CD14-positive monocyte (primary cell): ENCODE data around the gene CD302. TPM values are rescaled to one million over a fixed set of nuclear protein-coding genes. Genes with fewer than 3 reads are reported as not detected.

Source experiments
- DNase-seq, 3 donors: peaks; one replicate each; pipeline ENCODE4 v3.0.0-alpha.2; 2011 to 2022
- H2AFZ ChIP-seq: 2 replicates; pipeline ENCODE4 v1.6.0; 2012; ENCODE audit warnings: mild to moderate bottlenecking, low read depth, low read length, inconsistent platforms; ENCODE audit not compliant: insufficient read depth, poor library complexity, severe bottlenecking
- H3K27ac ChIP-seq, 2 donors: 1 replicate in 1 of 2; 2 replicates in 1 of 2; pipeline ENCODE4 v1.5.1; 2012 to 2013; ENCODE audit warnings: low read length in 2 of 2, control low read depth in 1 of 2, inconsistent platforms in 1 of 2, low read depth in 1 of 2, mild to moderate bottlenecking in 1 of 2
- H3K27me3 ChIP-seq, 2 donors: one replicate each; pipeline versions ENCODE4 v1.6.0 to v1.6.1; 2011 to 2013; ENCODE audit warnings: low read length in 2 of 2; ENCODE audit not compliant: control insufficient read depth in 2 of 2, insufficient read depth in 2 of 2
- H3K36me3 ChIP-seq, 2 donors: replicated peaks in 1 of 2; 1 replicate in 1 of 2; 2 replicates in 1 of 2; pipeline versions ENCODE4 v1.5.1 to v1.6.1; 2012 to 2013; ENCODE audit warnings: low read length in 2 of 2, control low read depth in 1 of 2, inconsistent platforms in 1 of 2, mild to moderate bottlenecking in 1 of 2; ENCODE audit not compliant: insufficient read depth in 2 of 2, control insufficient read depth in 1 of 2
- H3K4me1 ChIP-seq, 2 donors: 1 replicate in 1 of 2; 2 replicates in 1 of 2; pipeline versions ENCODE4 v1.5.1 to v1.6.1; 2012 to 2013; ENCODE audit warnings: low read length in 2 of 2, control low read depth in 1 of 2, inconsistent platforms in 1 of 2, mild to moderate bottlenecking in 1 of 2, moderate library complexity in 1 of 2; ENCODE audit not compliant: insufficient read depth in 2 of 2, control insufficient read depth in 1 of 2
- H3K4me2 ChIP-seq: replicated peaks from 2 replicates; pipeline ENCODE3; 2012; ENCODE audit warnings: low read length, moderate library complexity, mild to moderate bottlenecking; ENCODE audit not compliant: poor library complexity, severe bottlenecking; ENCODE audit errors: extremely low read depth
- H3K4me3 ChIP-seq, 3 experiments: fragments of 200-600 bp in 1 of 3; sonication (generic) in 1 of 3; replicated peaks in 1 of 3; 1 replicate in 2 of 3; 2 replicates in 1 of 3; pipeline ENCODE4 v1.5.1; 2011 to 2013; ENCODE audit warnings: low read length in 3 of 3, mild to moderate bottlenecking in 3 of 3, control low read depth in 2 of 3, low read depth in 2 of 3, inconsistent platforms in 1 of 3, moderate library complexity in 1 of 3
- H3K79me2 ChIP-seq: 2 replicates; pipeline ENCODE4 v1.6.0; 2012; ENCODE audit warnings: mild to moderate bottlenecking, control low read depth, inconsistent platforms, low read length, moderate library complexity; ENCODE audit not compliant: insufficient read depth
- H3K9ac ChIP-seq: 2 replicates; pipeline ENCODE4 v1.6.0; 2017; ENCODE audit warnings: low read length, mild to moderate bottlenecking; ENCODE audit not compliant: insufficient read depth, poor library complexity, severe bottlenecking
- H3K9me3 ChIP-seq, 2 donors: replicated peaks in 1 of 2; 1 replicate in 1 of 2; 2 replicates in 1 of 2; pipeline versions ENCODE4 v1.5.1 to v1.6.1; 2012 to 2013; ENCODE audit warnings: low read length in 2 of 2, control low read depth in 1 of 2; ENCODE audit not compliant: control insufficient read depth in 1 of 2, insufficient read depth in 1 of 2
- H4K20me1 ChIP-seq: 2 replicates; pipeline ENCODE4 v1.6.0; 2012; ENCODE audit warnings: mild to moderate bottlenecking, low read length, control low read depth, moderate library complexity; ENCODE audit not compliant: insufficient read depth
- H3K27ac Mint-ChIP-seq, 7 donors: one replicate each; pipeline ENCODE4 v1.8.0; 2020; ENCODE audit warnings: mild to moderate bottlenecking in 7 of 7, mixed read lengths in 7 of 7, moderate library complexity in 6 of 7, inconsistent platforms in 2 of 7
- H3K27me3 Mint-ChIP-seq, 3 donors: one replicate each; pipeline ENCODE4 v1.8.0; 2021 to 2022; ENCODE audit warnings: low read depth in 3 of 3, mild to moderate bottlenecking in 3 of 3, mixed read lengths in 3 of 3, moderate library complexity in 3 of 3, inconsistent platforms in 1 of 3
- H3K36me3 Mint-ChIP-seq, 2 donors: one replicate each; pipeline ENCODE4 v1.8.0; 2020; ENCODE audit warnings: mixed read lengths in 2 of 2, inconsistent platforms in 1 of 2, mild to moderate bottlenecking in 1 of 2
- H3K4me1 Mint-ChIP-seq: one replicate; pipeline ENCODE4 v1.8.0; 2020; ENCODE audit warnings: mild to moderate bottlenecking, mixed read lengths
- H3K4me3 Mint-ChIP-seq, 2 donors: one replicate each; pipeline ENCODE4 v1.8.0; 2020; ENCODE audit warnings: mild to moderate bottlenecking in 2 of 2, mixed read lengths in 2 of 2, moderate library complexity in 1 of 2
- H3K9me3 Mint-ChIP-seq, 7 donors: one replicate each; pipeline ENCODE4 v1.8.0; 2020 to 2022; ENCODE audit warnings: mixed read lengths in 7 of 7, mild to moderate bottlenecking in 6 of 7, moderate library complexity in 6 of 7, inconsistent platforms in 2 of 7
- CTCF ChIP-seq: fragments of 200-600 bp; IDR thresholded peaks from one replicate; pipeline ENCODE4 v1.8.0; 2022; ENCODE audit warnings: antibody characterized with exemption, mild to moderate bottlenecking
- WGBS: methylation state at CpG from one replicate; pipeline ENCODE4 v1.1.5; 2013; ENCODE audit warnings: missing lambda C conversion rate; ENCODE audit not compliant: insufficient coverage; 5-methylcytosine and 5-hydroxymethylcytosine counted together
- intact Hi-C, 2 donors: fragments of 100-400 bp; cut with micrococcal nuclease; formaldehyde crosslinking; loops; one replicate each; pipeline versions ENCODE4 v1.15.0 to v1.15.1; 2023
- polyA plus RNA-seq, 3 donors: library from polyadenylated mRNA; depleted of rRNA in 1 of 3; unstranded in 2 of 3; stranded (reverse) in 1 of 3; fragments of 300-500 nt in 2 of 3; fragments of >200 nt in 1 of 3; fragmentation: Illumina TruSeq in 2 of 3; gene quantifications; 1 replicate in 2 of 3; 2 replicates in 1 of 3; pipeline ENCODE4 v1.2.3, GENCODE V29; 2012 to 2021

CD302 gene
- polyA plus RNA-seq, 3 donors, result 90.3 to 214 (median 146) TPM

GRCh38 chr2:159722580-159722979 lies 75.4 kb downstream of the CD302 start:
- peak overlapping the region in 1 of 2 donors; percentile 64 for H3K27ac ChIP-seq
- peaks cover 27 to 65% of the 10 kb centered on the region in 2 donors for H3K36me3 Mint-ChIP-seq
- H3K27me3 Mint-ChIP-seq, result no peaks in the 10 kb centered on the region
- no peak overlapping the region for H3K4me3 Mint-ChIP-seq
- peaks cover 0 to 5% (median 0%) of the 10 kb centered on the region in 7 donors for H3K9me3 Mint-ChIP-seq
- no peak overlapping the region for H2AFZ ChIP-seq
- H3K79me2 ChIP-seq, result peaks cover 100% of the 10 kb centered on the region
- H3K4me3 ChIP-seq, result no peak overlapping the region
- H4K20me1 ChIP-seq, result peaks cover 100% of the 10 kb centered on the region
- no peaks in the 10 kb centered on the region for H3K9me3 ChIP-seq
- H3K36me3 ChIP-seq, result peaks cover 24 to 36% of the 10 kb centered on the region in 2 donors
- no peak overlapping the region for H3K4me2 ChIP-seq
- no peaks in the 10 kb centered on the region for H3K27me3 ChIP-seq
- intact Hi-C loops, result no loop called here
- H3K4me1 ChIP-seq, result peaks cover 10 to 27% of the 10 kb centered on the region in 2 donors
- TF ChIP-seq CTCF, result no peak
- no peak for DNase-seq
- H3K4me1 Mint-ChIP-seq, result peaks cover 46% of the 10 kb centered on the region
- H3K27ac Mint-ChIP-seq, result peak overlapping the region in 3 of 7 donors; percentile 30 to 63 (median 59)
- H3K9ac ChIP-seq, result no peak overlapping the region
- WGBS, result no CpG with 5 or more reads among the region's 2 CpGs

GRCh38 chr2:159720676-159721075 lies 77.3 kb downstream of the CD302 start:
- H3K36me3 Mint-ChIP-seq, result peaks cover 41 to 67% of the 10 kb centered on the region in 2 donors
- H3K36me3 ChIP-seq, result peaks cover 34 to 53% of the 10 kb centered on the region in 2 donors
- no peaks in the 10 kb centered on the region for H3K27me3 ChIP-seq
- no peak overlapping the region for H3K4me3 ChIP-seq
- no peaks in the 10 kb centered on the region for H3K9me3 ChIP-seq
- no peak overlapping the region for H3K4me3 Mint-ChIP-seq
- no peak overlapping the region for H2AFZ ChIP-seq
- H3K79me2 ChIP-seq, result peaks cover 100% of the 10 kb centered on the region
- H3K9ac ChIP-seq, result peak overlapping the region; percentile 10
- peak overlapping the region in 1 of 7 donors; percentile 22 for H3K27ac Mint-ChIP-seq
- TF ChIP-seq CTCF, result no peak
- H3K27ac ChIP-seq, result peak overlapping the region in 1 of 2 donors; percentile 64
- peaks cover 14 to 25% of the 10 kb centered on the region in 2 donors for H3K4me1 ChIP-seq
- H4K20me1 ChIP-seq, result peaks cover 100% of the 10 kb centered on the region
- intact Hi-C loops, result no loop called here
- 100% methylated on average over 4 of the region's 10 CpGs for WGBS
- H3K27me3 Mint-ChIP-seq, result no peaks in the 10 kb centered on the region
- peaks cover 0 to 5% (median 0%) of the 10 kb centered on the region in 7 donors for H3K9me3 Mint-ChIP-seq
- no peak for DNase-seq
- H3K4me2 ChIP-seq, result no peak overlapping the region
- H3K4me1 Mint-ChIP-seq, result peaks cover 56% of the 10 kb centered on the region

Other genes starting within 250 kb of the CD302 start
- 10 to 100 TPM; 12.9 to 34.2 (median 31.6) TPM for gene BAZ2B, start 181.7 kb downstream of the CD302 start, polyA plus RNA-seq
- gene MARCHF7, start 85.7 kb downstream of the CD302 start, polyA plus RNA-seq, result 100 to 1,000 TPM in 2 of 3 donors, 10 to 100 TPM in 1; 46.7 to 124 (median 102) TPM
- gene LY75, start 106.5 kb upstream of the CD302 start, polyA plus RNA-seq, result 10 to 100 TPM in 1 of 3 donors, 1 to 10 TPM in 2; 8.2 to 15.4 (median 8.7) TPM